NCI-H2081 (cell line): ENCODE data around the gene DRICH1.
"Not testable (repeated sequence)": the region's sequence is repeated elsewhere in the genome, so short reads cannot be mapped to it uniquely, and the experiment has no call there.

ENCODE experiments used
- DNase-seq, 2 experiments: peaks; one replicate each; lab custom pipeline; 2025; lab: John Stamatoyannopoulos, UW

DRICH1 gene

GRCh38 chr22:23632178-23632577 is at the start of gene DRICH1:
DRICH1 (minus strand) TSS chr22:23632321; CDS start chr22:23632023, 298 bp downstream.
- DNase-seq, result no peak

DNA sequence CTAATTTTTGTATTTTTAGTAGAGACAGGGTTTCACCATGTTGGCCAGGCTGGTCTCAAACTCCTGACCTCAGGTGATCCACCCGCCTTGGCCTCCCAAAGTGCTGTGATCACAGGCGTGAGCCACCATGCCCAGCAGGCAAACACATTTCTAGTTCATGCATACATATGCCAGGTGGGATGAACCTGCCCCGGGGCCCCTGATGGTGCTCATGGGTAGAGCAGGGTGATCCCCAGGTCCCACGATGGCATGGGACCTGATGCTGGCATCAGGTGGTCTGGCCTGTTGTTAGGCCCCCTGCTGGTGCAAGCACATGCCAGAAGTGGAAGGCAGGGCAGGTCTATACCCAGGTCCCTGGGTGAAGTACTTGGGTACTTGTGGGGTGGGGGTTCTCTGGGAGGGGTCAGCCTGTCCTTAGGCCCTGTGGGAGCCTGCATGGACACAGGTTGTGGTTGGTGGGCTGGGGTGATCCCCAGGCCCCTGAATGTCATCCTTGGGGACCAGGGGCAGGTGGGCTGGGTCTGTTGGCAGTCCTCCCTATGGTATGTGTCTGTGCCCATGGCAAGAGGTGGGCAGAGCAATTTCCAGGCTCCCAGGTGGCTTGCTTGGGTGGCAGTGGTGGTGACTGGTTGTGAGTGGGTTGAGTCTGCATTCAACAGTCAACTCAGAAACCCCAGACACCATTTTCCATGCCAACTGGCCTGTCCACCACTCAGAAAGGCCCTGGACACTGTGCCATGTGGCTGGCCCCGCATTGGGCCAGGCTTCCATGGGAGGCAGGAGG is 49.1 kb upstream of the DRICH1 start:
- no peak for DNase-seq

DNA sequence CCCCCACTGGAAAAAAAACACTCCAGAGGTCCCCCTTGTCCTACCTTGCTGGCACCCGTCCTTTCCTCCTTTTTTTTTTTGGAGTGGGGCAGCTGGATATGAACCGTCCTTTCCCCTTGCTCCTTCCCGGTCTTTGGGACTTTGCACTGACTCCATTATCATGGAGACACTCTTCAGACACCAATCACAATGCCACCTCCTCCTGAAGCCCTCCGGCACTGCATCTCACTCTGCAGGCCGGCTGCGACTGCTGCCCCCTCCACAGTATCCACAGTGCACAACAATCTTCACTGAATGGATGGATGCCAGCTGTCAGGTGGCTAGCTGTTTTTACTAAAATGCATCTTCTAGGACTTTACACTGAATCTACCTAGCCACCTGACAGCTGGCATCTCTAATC is 46.0 kb upstream of the DRICH1 start:
- DNase-seq, result no peak

DNA sequence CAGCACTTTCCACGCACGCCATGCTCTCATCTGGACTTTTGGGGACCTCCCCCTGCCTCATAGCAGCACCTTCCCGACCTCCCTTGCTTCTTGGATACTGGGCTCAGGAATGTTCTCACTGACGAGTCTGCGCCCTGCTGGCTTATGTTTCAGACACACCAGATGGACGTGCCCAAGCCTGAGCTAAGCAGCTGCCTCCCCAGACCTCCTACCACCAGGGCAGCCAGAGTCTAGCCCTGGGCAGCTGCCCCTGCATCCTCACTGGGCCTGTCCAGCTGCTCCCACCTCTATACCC is 45.5 kb upstream of the DRICH1 start:
- no peak for DNase-seq

GRCh38 chr22:23676841-23677700 is 45.0 kb upstream of the DRICH1 start:
- DNase-seq, result not testable (repeated sequence)

- no peak for DNase-seq
Observed at GRCh38 chr22:23675502-23676415, 43.6 kb upstream of the DRICH1 start.

DNA sequence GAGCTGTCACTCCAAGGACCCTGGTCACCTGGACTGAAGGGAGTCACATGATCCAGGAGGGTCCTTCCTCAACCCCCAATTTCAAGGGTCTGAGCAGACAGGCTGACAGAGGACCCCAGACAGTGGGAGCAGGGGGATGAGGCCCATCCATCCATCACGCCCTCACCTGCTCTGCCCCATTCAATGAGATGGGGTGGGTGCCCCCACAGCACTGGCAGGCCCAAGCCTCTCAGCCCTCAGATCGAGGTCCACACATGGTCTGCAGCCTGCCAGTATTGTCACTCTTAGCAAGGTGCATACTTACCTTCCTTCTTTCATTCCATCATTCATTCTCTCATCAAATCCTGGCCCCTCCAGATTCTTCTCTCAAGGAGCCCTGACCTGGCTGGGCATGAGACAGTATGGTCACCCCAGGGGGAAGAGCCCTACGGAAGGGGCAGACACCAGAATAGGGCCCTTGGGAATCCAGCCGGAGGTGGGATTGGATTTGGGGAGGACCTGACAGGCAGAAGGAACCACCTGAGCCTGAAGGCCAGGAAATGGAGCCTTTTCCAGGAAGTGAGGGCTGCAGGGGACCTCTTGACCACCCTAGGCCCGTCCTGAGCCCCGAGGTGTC is 42.9 kb upstream of the DRICH1 start:
- DNase-seq, result not testable (repeated sequence)

GRCh38 chr22:23673826-23674690 is 41.9 kb upstream of the DRICH1 start:
- no peak for DNase-seq

GRCh38 chr22:23673050-23673620 is 41.0 kb upstream of the DRICH1 start:
- DNase-seq, result no peak

DNA sequence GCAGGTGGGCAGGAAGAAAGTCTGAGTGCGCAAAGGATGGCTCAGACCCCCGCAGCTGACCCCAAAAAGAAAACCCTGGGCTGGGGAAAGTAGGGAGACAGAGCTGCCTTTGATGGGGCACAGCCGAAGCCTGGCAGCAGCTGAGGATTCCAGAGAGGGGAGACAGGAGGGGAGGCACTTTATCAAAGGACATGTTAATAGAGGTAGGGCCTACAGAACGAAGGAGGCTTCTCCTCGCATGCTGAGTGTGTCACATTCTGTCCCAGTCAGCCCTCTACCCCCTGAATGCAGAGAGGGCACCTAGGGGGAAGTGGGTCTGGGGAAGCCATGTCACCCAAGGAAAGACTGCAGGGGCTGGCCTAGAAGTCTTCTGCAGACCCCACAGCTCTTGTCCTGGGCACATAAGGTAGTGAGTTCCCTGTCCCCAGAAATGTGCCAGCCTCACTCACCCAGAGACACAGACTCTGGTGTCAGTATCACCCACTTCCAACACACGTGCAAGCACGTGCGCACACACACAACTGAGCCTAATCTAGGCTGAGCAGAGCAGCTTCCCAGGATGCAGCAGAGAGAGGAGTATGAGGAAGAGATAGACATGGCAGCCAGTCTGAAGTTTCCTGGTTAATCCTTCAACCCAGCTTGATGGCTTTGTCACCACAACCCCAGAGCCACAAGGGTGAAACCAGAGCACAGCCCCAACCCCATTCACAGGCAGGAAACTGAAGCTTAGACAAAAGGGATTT is 40.4 kb upstream of the DRICH1 start:
- DNase-seq, result not testable (repeated sequence)

DNA sequence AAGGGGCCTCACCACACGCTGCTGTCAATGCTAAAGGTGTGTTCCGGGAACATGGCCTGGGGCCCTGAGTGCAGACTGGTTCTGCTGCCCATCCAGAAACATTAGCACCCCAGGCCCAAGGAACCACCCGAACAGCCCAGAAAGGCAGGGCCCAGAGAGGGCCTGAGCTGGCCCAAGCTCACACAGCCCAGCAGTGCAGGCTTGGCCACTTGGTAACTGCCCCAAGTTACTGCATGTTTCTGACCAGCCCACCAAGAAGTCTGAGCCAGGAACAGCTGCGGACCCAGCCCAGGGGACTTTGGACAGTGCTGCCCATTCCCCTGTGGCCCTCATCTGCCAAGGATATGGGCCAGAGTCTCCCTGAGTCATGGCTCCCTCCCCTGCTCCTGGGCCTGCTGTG is 39.3 kb upstream of the DRICH1 start:
- DNase-seq, result not testable (repeated sequence)

DNA sequence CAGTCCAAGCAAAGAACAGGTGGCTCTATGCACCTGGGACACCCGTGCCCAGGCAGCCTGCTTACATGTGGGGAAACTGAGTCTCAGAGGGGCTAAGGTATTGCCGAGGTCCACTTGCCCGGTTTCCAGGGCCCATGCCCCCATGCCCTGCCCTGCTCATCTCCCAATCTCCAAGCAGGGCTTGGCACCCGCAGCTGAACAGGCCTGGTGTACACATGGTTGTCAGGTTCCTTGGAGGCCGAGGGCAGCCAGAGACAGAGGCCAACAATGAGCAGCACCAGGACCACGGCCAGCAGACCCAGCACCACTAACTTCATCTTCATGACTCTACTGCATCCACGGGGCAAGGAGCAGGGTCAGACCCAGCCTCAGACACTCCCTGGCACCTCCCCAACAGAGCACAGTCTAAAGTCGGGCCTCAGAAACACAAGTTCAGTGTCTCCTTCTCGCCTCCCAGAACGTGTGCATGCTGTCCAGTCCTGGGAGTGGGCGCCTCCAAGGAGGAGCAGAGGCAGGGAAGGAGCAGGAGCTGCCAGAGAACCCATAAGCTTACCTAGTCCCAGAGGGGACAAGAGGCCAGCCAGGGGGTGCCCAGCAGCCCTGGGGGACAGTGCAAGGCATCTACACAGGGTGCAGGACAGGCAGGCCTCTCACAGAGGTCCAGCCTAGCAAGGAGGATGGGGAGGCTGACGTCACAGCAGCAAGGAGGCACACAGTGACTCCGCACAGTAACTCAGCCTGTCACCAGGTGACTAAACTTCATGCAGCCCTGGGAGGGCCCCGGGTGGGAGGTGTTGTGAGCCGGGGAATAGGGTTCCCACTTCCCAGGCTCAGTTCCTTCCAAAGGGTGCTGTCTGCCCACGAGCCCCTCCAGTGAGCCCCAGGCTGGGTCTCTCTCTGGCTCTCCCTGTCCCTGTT is 38.5 kb upstream of the DRICH1 start:
- no peak for DNase-seq

DNA sequence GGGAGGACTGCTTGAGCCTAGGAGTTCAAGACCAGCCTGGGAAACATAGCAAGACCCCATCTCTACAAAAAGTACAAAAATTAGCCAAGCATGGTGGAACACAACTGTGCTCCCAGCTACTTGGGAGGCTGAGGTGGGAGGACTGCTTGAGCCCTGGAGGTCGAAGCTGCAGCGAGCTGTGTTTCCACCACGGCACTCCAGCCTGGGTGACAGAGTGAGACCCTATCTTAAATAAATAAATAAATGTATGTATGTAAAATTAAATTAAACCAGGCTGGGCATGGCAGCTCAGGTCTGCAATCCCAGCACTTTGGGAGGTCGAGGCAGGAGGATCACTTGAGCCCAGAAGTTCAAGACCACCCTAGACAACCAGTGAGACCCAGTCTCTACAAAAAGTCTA is 28.3 kb upstream of the DRICH1 start:
- not testable (repeated sequence) for DNase-seq

DNA sequence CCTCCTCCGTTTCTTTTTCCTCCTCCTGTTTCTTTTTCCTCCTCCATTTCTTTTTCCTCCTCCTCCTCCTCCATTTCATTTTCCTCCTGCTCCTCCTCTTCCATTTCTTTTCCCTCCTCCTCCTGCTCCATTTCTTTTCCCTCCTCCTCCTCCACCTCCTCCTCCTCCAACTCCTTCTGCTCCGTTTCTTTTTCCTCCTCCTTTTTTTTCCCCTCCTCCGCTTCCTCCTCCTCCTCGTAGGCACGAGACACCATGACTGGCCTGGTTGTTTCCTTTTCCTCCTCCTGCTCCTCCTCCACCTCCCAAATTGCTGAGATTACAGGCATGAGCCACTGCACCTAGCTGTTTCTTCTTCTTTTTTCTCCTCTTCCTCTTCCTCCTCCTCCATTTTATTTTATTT is 25.6 kb upstream of the DRICH1 start:
- no peak for DNase-seq

GRCh38 chr22:23655891-23656475 is 23.9 kb upstream of the DRICH1 start:
- DNase-seq, result no peak

- DNase-seq, result no peak
Observed at GRCh38 chr22:23652711-23653110, 20.6 kb upstream of the DRICH1 start.

DNA sequence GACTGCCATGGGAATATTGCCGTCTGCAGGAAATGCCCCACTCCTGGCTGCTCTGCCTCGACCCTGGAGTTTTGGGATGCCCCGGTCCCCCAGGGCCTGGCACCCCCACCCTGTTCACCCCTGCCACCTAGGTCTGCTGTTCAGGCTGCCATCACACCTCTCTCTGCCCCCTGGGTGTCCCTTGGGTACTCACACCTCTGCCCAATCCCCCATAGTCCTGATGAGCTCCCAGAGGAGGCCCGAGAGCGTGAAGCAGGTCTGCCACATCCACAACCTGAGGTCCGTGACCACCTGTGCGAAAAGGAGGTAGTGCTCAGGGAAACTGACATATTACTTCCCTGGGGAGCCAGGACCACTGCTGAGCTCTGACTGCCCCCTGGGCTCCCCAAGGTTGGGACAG is 20.2 kb upstream of the DRICH1 start:
- no peak for DNase-seq

DNA sequence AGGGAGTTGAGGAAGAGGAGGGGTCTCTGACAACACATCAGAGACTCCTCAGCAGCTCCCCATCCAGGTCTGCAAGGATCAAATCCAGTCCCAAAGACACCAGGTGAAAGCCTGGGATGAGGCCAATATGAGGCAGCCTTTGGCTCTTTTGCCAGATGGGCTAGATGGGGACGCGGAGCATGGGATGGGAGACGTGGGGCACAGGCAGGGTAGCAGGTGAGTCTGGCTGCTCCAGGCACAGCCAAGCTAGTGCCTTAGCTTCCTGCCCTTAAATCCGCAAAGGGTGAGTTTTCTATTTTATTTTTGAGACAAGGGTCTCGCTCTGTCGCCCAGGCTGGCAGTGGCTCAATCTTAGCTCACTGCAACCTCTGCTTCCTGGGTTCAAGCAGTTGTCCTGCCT is 19.6 kb upstream of the DRICH1 start:
- no peak for DNase-seq
